ENCODE data around the gene SRRM1. TPM values are rescaled to one million over a fixed set of nuclear protein-coding genes. Genes with fewer than 3 reads are reported as not detected.
"Not testable (repeated sequence)": the region's sequence is repeated elsewhere in the genome, so short reads cannot be mapped to it uniquely, and the experiment has no call there.

Gene SRRM1
- total RNA-seq, 1 donor from 2014 or later = 81.3 TPM

DNA sequence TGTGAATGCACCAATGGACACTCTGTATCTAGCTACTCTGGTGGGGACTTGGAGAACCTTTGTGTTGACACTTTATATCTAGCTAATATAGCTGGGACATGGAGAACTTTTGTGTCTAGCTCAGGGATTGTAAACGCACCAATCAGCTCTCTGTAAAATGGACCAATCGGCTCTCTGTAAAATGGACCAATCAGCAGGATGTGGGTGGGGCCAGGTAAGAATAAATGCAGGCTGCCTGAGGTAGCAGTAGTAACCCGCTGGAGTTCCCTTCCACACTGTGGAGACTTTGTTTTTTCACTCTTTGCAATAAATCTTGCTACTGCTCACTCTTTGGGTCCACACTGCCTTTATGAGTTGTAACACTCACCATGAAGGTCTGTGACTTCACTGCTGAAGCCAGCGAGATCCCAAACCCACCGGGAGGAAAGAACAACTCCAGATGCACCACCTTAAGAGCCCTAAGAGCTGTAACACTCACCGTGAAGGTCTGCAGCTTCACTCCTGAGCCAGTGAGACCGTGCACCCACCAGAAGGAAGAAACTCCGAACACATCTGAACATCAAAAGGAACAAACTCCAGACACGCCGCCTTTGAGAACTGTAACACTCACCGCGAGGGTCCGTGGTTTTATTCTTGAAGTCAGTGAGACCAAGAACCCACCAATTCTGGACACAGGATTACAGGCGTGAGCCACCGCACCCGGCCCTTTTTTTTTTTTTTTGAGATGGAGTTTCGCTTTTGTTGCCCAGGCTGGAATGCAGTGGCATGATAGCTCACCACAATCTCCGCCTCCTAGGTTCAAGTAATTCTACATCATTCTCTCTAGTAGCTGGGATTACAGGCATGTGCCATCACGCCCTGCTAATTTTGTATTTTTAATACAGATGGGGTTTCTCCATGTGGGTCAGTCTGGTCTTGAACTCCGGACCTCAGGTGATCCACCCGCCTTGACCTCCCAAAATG is 79.3 kb downstream of the SRRM1 start:
- not testable (repeated sequence) for ATAC-seq

Other genes starting within 250 kb of the SRRM1 start
- gene STPG1, start 229.5 kb upstream of the SRRM1 start, total RNA-seq = 8.0 TPM
- 21.3 TPM for gene NIPAL3, start 227.5 kb upstream of the SRRM1 start, total RNA-seq
- gene RCAN3, start 140.5 kb upstream of the SRRM1 start, total RNA-seq = 21.5 TPM
- 0.16 TPM for gene NCMAP, start 87.2 kb upstream of the SRRM1 start, total RNA-seq
- gene CLIC4, start 102.1 kb downstream of the SRRM1 start, total RNA-seq = 56.8 TPM

All from esophagus mucosa (tissue), 1 donor.